HL-60 (cell line): Measurements from ENCODE around the gene RIN3.

Experiments used
- DNase-seq, 2 experiments: peaks; one replicate each; pipeline ENCODE4 v3.0.0-alpha.2; 2010 to 2020; ENCODE audit warnings: low read depth in 1 of 2, low spot score in 1 of 2
- H3K27ac ChIP-seq: fragments of 250-450 bp; sonication (Bioruptor Pico); replicated peaks from 2 replicates; pipeline ENCODE4 v1.5.1; 2020; ENCODE audit warnings: mild to moderate bottlenecking, moderate library complexity
- H3K27me3 ChIP-seq: fragments of 250-450 bp; sonication (Bioruptor Pico); 2 replicates; pipeline ENCODE4 v1.5.1; 2021; ENCODE audit warnings: mild to moderate bottlenecking, moderate library complexity; ENCODE audit not compliant: insufficient read depth, poor library complexity, severe bottlenecking
- H3K4me3 ChIP-seq: replicated peaks from 2 replicates; pipeline ENCODE4 v1.5.1; 2011; ENCODE audit warnings: mild to moderate bottlenecking, control low read depth, low read length; ENCODE audit not compliant: insufficient read depth
- CTCF ChIP-seq: IDR thresholded peaks from one replicate; pipeline ENCODE4 v1.5.1; 2011; ENCODE audit warnings: low read length, control low read depth, inconsistent platforms; ENCODE audit not compliant: insufficient read depth
- GABPA ChIP-seq: IDR thresholded peaks from 2 replicates; pipeline ENCODE4 v1.6.1; 2012; ENCODE audit warnings: low read depth
- POLR2AphosphoS5 ChIP-seq: IDR thresholded peaks from 2 replicates; pipeline ENCODE4 v1.6.1; 2012; ENCODE audit warnings: low read depth
- REST ChIP-seq: IDR thresholded peaks from 2 replicates; pipeline ENCODE4 v1.6.1; 2012; ENCODE audit warnings: low read depth; ENCODE audit not compliant: insufficient replicate concordance
- SPI1 ChIP-seq: IDR thresholded peaks from 2 replicates; pipeline ENCODE4 v1.6.1; 2012; ENCODE audit warnings: low read depth, mild to moderate bottlenecking, borderline replicate concordance

Gene RIN3

GRCh38 chr14:92599811-92600210, 86.2 kb downstream of the RIN3 start:
- no peak for DNase-seq
- Histone ChIP-seq H3K27ac (no peak overlapping the region), H3K27me3 (no peaks in the 10 kb centered on the region), H3K4me3 (no peak overlapping the region)
- TF ChIP-seq SPI1, result no peak
- no peak for TF ChIP-seq CTCF
- TF ChIP-seq GABPA, result no peak
- TF ChIP-seq REST, result no peak
- TF ChIP-seq POLR2AphosphoS5, result no peak

- no peak overlapping the region for H3K27ac ChIP-seq
- H3K4me3 ChIP-seq, result no peak overlapping the region
- TF ChIP-seq REST (no peak), SPI1 (no peak), GABPA (no peak), CTCF (no peak)
- no peaks in the 10 kb centered on the region for H3K27me3 ChIP-seq
- DNase-seq, result peak in 1 of 2 experiments; percentile 40
These were observed 86.9 kb downstream of the RIN3 start for GRCh38 chr14:92600318-92601053.

- DNase-seq, result no peak
- no peak for TF ChIP-seq CTCF
- no peak for TF ChIP-seq GABPA
- no peak for TF ChIP-seq SPI1
- no peak for TF ChIP-seq REST
- TF ChIP-seq POLR2AphosphoS5, result no peak
- no peaks in the 10 kb centered on the region for H3K27me3 ChIP-seq
- H3K4me3 ChIP-seq, result no peak overlapping the region
- H3K27ac ChIP-seq, result no peak overlapping the region
These were observed 87.6 kb downstream of the RIN3 start for GRCh38 chr14:92601131-92601710.
